ENCODE measurements around the gene GRXCR2.

GRXCR2 gene

GRCh38 chr5:145835848-145836239 is 37.0 kb downstream of the GRXCR2 start:
- FAIRE-seq (no peak), DNase-seq (ENCODE audit: insufficient read length, low spot score) (no peak)
- TF ChIP-seq POLR2A (IDR thresholded peaks at IDR 0.05; ENCODE audit: low read depth, low read length), result no peak

- TF ChIP-seq POLR2A (IDR thresholded peaks at IDR 0.05; ENCODE audit: low read depth, low read length), result peak; percentile 64; the same call in 1 of the 2 replicates
- peak; percentile 84 for DNase-seq (ENCODE audit: insufficient read length, low spot score)
- FAIRE-seq, result no peak
These were observed 37.6 kb downstream of the GRXCR2 start, which contains the start of gene PRELID2 for GRCh38 chr5:145834917-145835847. Gene PRELID2 (minus strand): TSS chr5:145835342. CDS start chr5:145835251, 91 bp downstream.

GRCh38 chr5:145834554-145834916 is 38.3 kb downstream of the GRXCR2 start:
- DNase-seq (ENCODE audit: insufficient read length, low spot score) (no peak), FAIRE-seq (no peak)

GRCh38 chr5:145833631-145834200 is 39.1 kb downstream of the GRXCR2 start:
- FAIRE-seq (no peak), DNase-seq (ENCODE audit: insufficient read length, low spot score) (no peak)
- no peak for TF ChIP-seq POLR2A (IDR thresholded peaks at IDR 0.05; ENCODE audit: low read depth, low read length)

More at GRCh38 chr5:145834554-145834916, 38.3 kb downstream of the GRXCR2 start:
- no peak for TF ChIP-seq POLR2A (IDR thresholded peaks at IDR 0.05; ENCODE audit: low read depth, low read length)

GRCh38 chr5:145830594-145830993 is 42.2 kb downstream of the GRXCR2 start:
- FAIRE-seq (no peak), DNase-seq (ENCODE audit: insufficient read length, low spot score) (no peak)
- TF ChIP-seq POLR2A (IDR thresholded peaks at IDR 0.05; ENCODE audit: low read depth, low read length), result no peak

GRCh38 chr5:145829708-145830361 is 43.0 kb downstream of the GRXCR2 start:
- DNase-seq (ENCODE audit: insufficient read length, low spot score) (no peak), FAIRE-seq (no peak)
- no peak for TF ChIP-seq POLR2A (IDR thresholded peaks at IDR 0.05; ENCODE audit: low read depth, low read length)

GRCh38 chr5:145826895-145827674 is 45.7 kb downstream of the GRXCR2 start:
- TF ChIP-seq POLR2A (IDR thresholded peaks at IDR 0.05; ENCODE audit: low read depth, low read length), result no peak
- FAIRE-seq (peak; percentile 23), DNase-seq (ENCODE audit: insufficient read length, low spot score) (no peak)

GRCh38 chr5:145825751-145826180 is 47.0 kb downstream of the GRXCR2 start:
- FAIRE-seq (peak; percentile 48), DNase-seq (ENCODE audit: insufficient read length, low spot score) (peak; percentile 15)
- TF ChIP-seq POLR2A (IDR thresholded peaks at IDR 0.05; ENCODE audit: low read depth, low read length), result no peak

GRCh38 chr5:145824040-145824439 is 48.8 kb downstream of the GRXCR2 start:
- TF ChIP-seq POLR2A (IDR thresholded peaks at IDR 0.05; ENCODE audit: low read depth, low read length), result no peak
- no peak for FAIRE-seq
- no peak for DNase-seq (ENCODE audit: insufficient read length, low spot score)

- TF ChIP-seq POLR2A (IDR thresholded peaks at IDR 0.05; ENCODE audit: low read depth, low read length), result no peak
- FAIRE-seq, result no peak
- no peak for DNase-seq (ENCODE audit: insufficient read length, low spot score)
These were observed 54.2 kb downstream of the GRXCR2 start for GRCh38 chr5:145818604-145819003.

GRCh38 chr5:145812877-145813276 is 59.9 kb downstream of the GRXCR2 start:
- TF ChIP-seq POLR2A (IDR thresholded peaks at IDR 0.05; ENCODE audit: low read depth, low read length), result no peak
- DNase-seq (ENCODE audit: insufficient read length, low spot score), result no peak
- FAIRE-seq, result no peak

- FAIRE-seq (peak; percentile 43), DNase-seq (ENCODE audit: insufficient read length, low spot score) (no peak)
- no peak for TF ChIP-seq POLR2A (IDR thresholded peaks at IDR 0.05; ENCODE audit: low read depth, low read length)
These were observed 60.8 kb downstream of the GRXCR2 start for GRCh38 chr5:145811834-145812625.

Data from H54 (cell line).